Endometrial microvascular endothelial cells (primary cell): ENCODE results near the gene SF3A1. TPM values are rescaled to one million over a fixed set of nuclear protein-coding genes. Genes with fewer than 3 reads are reported as not detected.

Source experiments
- in situ Hi-C: cut with HindIII; loops from 2 replicates; pipeline ENCODE4 v1.10.0; 2017; ENCODE audit warnings: low sequenced_read_pairs, low pct_unique_long_range_greater_than_20kb; ENCODE audit errors: inconsistent ontology term
- total RNA-seq: library from RNA; depleted of rRNA; stranded (reverse); fragments of >200 nt; gene quantifications from one replicate; pipeline ENCODE4 v1.2.3, GENCODE V29; 2015; ENCODE audit errors: inconsistent ontology term

Gene SF3A1
- total RNA-seq, 1 donor from 2014 or later: 81.0 TPM

DNA sequence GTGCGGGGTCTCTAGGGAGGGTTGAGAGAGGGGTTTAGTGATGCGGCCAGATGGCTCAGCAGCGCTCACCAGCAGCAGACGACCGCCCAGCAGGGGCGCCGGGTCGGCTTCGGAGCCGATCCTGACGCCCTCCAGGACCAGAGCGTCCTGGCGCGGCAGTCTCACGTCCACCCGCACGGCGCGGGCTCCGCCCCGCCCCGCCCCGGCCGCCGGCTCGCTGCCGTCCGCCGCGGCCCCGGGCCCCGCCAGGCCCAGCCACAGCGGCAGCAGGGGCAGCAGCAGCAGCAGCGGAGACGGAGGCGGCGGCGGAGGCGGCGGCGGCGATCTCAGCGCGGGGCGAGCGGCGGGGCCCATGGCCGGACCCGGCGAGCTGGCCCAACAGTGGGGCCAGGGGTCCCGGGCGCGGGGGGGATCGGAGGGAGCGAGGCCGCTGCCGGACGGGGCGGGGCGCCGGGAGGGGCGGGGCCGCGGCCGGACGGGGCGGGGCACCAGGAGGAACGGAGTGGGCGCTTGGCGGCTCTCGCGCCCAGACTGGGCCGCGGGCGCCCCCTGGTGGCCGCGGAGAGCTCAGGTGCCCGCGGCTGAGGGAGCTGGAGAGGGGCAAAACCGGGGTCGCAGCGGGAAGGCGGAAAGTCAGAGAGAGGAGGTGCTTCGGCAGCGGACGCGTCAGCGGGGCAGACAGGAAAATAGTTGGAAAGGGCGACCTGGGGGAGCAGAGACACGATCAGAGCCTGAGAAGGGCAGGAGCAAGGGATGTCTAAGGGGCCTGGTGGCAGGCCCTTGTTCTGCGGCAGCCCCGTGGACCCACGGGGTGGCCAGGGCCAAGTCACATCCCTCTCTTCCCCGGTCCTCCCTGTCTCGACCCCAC is 30.5 kb upstream of the SF3A1 start, which contains the start of gene RNF215:
RNF215 (minus strand) TSS at position 452 of the 868 bp plus-strand sequence; CDS start at position 354, 98 bp downstream.
- in situ Hi-C loops: no loop called here

DNA sequence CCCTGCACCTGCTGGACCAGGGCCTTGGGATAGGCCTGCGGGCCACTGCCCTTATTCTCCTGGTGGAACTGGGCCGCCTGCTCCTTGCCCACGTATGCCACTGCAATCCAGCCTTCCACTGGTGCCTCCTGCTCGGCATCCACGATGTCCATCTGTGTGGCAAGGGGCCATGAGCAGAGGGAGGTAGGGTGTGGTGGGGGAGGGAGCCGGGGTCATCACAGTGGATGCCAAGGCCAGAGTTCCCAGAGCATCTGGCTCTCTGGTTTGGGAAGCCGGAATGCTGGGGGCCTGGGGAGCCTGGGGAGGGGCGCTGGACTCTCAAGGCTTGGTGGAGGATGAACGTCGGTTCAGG is 29.9 kb upstream of the SF3A1 start:
- in situ Hi-C loops: no loop called here

- in situ Hi-C loops: no loop called here
These were observed 29.2 kb upstream of the SF3A1 start for GRCh38 chr22:30385942-30386341.

DNA sequence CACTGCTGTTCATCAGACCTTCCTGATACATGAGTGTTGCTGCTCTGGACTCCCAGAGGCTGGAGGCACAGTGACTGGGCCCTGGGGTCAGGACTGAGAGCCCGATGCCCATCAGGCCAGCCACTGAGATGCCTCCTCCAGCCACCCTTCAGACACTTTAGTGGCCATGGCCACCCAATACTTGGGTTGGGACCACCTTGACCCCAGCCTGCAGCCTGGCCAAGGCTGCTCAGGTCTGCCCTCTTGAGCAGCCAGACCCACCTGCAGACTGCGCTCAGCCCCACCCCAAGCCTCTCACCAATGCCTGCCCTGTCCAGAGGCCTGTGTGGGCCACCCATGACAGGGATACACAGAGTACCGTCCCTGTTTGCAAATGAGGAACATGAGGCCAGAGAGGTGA is 26.4 kb upstream of the SF3A1 start:
- in situ Hi-C loops: no loop called here

DNA sequence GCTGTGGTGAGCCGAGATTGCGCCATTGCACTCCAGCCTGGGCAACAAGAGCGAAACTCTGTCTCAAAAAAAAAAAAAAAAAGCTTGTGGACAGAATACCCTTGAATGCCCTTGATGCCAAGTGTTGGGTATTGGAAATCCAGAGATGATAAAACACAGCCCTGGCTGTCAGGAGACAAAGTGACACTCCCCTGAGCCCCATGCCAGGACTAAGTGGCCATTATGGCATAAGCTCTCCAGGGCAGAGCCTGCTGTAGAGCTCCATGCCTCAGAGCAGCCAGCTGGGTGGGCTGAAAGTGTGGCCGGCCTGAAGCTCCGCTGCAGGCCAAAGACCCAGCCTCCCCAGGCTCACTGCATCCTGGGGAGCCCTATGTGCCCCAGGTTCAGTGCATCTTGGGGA is 25.6 kb upstream of the SF3A1 start:
- in situ Hi-C loops: no loop called here

GRCh38 chr22:30381264-30381663 is 24.6 kb upstream of the SF3A1 start:
- in situ Hi-C loops: no loop called here

- in situ Hi-C loops: no loop called here
These were observed 23.3 kb upstream of the SF3A1 start for GRCh38 chr22:30380011-30380410.

DNA sequence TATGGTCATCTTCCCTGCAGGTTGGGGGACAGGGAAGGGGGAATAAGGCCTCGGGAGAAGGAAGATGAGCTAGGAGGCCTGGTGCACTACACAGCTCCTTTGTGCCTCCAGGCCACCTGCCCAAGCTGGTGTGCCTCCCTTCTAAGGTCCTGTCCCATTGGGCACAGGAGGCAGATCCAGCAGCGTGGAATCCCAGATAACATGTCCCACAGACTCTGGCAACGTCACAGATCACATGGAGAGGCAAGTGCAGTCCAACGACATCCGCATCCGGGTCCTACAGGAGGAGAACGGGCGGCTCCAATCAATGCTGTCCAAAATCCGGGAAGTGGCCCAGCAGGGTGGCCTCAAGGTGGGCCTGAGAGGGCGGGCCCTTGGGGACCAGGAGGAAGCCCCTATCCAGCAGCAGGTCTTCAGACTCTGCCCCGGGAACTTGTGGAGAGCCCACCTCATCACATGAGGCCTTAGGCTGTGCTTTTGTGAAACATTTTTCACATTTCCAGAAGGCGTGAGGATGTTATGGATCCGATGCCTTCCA is 18.7 kb upstream of the SF3A1 start:
- in situ Hi-C loops: no loop called here

DNA sequence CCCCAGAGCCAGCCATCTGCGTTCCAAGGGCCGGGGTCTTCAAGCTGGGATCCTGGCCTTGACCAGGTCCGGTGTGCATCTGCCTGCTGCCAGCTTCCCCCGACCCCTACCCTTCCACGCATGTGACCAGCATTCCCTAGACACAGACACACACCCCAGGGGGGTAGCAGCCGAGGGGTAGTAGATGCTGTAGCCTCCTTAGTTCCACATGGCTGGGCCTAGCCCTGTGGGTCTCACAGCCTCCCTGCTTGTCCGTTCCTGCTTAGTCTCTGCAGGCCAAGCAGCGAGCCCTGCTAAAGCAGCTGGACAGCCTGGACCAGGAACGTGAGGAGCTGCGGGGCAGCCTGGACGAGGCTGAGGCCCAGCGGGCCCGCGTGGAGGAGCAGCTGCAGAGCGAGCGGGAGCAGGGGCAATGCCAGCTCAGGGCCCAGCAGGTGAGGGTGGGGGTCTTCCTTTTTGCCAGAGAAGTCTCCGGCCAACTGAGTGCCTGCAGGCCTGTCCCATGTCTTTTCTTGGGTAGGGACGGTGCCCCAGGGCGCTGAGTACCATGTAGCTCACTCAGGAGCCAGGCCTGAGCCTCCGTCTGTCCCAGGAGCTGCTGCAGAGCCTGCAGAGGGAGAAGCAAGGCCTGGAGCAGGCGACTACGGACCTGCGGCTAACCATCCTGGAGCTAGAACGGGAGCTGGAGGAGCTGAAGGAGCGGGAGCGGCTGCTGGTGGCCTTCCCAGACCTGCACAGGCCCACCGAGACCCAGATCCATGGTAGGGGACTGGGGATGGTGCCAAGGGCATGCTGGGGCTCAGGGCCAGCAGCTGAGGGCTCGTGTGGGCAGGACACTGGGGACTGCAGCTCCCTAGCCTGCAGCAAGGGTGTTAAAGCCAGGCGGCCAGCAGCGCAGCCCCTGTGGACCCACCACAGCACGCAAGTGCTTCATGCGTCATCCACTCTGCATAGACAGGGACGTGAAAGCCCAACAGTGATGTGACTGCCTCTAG is 16.9 kb upstream of the SF3A1 start:
- in situ Hi-C loops: no loop called here

- in situ Hi-C loops: no loop called here
These were observed 16.2 kb upstream of the SF3A1 start for GRCh38 chr22:30372915-30373314.

DNA sequence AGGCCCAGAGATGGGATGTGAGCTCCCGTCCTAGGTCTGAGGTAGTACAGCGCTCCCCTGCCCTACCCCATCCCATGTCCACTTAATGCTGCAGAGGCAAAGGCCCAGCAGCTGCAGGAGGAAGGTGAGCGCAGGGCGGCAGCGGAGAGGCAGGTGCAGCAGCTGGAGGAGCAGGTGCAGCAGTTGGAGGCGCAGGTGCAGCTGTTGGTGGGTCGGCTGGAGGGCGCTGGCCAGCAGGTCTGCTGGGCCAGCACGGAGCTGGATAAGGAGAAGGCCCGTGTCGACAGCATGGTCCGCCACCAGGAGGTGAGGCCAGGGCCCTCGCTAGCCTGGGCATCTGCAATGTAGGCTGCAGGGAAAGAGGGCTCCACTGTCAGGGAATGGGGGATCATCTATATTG is 15.3 kb upstream of the SF3A1 start:
- in situ Hi-C loops: no loop called here

DNA sequence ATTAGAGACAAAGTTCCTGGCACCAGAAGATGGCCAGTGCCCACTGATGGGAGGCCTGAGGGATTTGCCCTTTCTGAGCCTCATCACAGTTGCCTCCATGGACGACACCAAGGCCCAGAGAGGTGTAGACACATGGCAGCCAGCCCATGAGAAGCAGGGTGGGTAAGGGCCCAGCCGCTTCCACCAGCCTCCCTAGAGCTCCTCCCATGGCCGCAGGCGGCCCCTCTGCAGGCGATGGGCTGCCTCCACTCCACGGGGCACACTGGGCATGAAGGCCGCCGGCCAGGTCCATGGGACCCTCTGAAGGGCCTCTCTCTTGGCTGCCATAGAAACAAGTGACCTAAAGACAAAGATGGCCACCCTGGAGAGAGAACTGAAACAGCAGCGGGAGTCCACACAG is 14.6 kb upstream of the SF3A1 start:
- in situ Hi-C loops: no loop called here

DNA sequence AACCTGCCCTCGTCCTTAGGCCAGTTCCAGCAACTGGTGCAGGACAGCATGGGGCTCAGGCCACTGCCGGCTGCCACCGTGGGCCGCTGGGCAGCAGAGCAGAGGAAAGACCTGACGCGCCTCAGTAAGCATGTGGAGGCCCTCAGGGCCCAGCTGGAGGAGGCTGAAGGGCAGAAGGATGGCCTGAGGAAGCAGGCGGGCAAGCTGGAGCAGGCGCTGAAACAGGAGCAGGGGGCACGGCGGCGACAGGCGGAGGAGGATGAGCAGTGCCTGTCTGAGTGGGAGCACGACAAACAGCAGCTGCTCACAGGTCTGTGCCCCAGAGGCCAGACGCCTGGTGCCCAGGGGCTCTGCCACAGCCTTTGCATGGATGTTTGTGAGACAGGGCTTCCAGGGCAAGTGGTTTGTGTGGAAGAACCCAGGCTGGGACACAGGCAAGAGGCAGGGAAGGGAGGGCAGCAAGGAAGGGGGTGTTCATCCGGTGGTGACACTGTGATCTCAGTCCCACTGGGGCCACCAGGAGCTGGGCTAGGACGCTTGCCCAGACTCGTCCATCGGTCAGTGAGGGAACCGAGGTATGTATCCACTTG is 14.0 kb upstream of the SF3A1 start:
- in situ Hi-C loops: no loop called here

DNA sequence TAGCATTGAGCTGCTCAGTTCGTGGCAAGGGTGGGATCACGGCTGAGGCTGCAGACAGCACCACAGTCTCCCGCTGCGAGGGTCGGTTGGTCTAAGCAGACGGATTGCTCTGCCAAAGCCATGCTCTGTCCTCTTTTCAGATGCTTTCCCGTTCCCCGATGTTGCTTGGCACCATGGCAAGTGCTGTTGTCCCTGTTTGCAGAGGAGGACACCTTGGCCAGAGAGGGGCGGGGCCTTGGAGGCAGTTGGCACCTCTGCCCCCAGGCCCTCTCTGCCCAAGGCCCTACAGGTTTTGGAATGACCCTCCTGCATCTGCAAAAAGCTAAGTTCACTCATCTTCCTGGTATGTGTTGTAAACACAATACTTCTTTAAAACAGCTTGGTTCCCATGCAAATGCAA is 11.7 kb upstream of the SF3A1 start:
- in situ Hi-C loops: no loop called here

- in situ Hi-C loops: no loop called here
These were observed 9.2 kb upstream of the SF3A1 start for GRCh38 chr22:30365891-30366290.

- in situ Hi-C loops: no loop called here
These were observed 6.1 kb upstream of the SF3A1 start for GRCh38 chr22:30362651-30363281.

DNA sequence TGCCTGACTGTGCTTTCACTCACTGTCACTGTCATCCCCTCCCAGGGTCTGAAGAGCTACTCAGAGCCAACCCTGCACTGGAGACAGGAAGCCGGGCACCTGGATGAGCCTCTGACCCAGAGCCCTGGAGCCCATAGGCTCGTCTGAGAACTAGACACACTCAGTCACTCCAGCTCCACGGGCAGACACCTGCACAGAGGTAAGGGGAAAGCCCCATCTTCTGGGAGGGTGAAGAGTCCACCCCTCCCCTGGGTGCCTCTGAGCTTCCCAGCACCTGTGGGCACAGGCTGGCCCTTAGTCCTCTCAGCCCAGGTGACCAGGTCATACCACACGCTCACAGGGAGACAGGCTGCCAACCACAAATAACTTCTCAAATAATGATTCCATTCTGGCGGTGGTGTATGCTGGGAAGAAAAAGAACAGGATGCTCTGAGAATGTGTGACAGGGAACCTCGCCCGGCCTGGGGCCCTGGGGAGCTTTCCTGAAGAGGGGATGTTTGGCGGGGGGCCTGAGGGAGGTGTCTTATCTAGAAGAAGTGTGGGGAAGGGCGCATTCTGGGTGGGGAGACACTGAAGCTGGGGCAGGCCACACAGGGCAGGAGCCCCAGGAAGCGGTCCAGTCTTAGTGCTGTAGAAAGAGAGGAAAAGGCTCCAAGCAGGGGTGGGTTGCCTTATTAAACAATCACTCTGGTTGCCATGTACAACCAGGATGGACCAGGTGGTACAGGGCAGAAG is 5.4 kb upstream of the SF3A1 start:
- in situ Hi-C loops: no loop called here

- in situ Hi-C loops: no loop called here
These were observed 1.8 kb upstream of the SF3A1 start for GRCh38 chr22:30358541-30358940.
